HUES64 (cell line): ENCODE results near the gene PRKD1.

Experiments
- H3K27ac ChIP-seq: 2 replicates; pipeline ENCODE4 v1.7.0; 2013; ENCODE audit warnings: low read depth, low read length, inconsistent platforms
- H3K27me3 ChIP-seq: 2 replicates; pipeline ENCODE4 v1.6.1; 2013; ENCODE audit warnings: mild to moderate bottlenecking, low read length; ENCODE audit not compliant: insufficient read depth
- H3K36me3 ChIP-seq: 2 replicates; pipeline ENCODE4 v1.6.1; 2013; ENCODE audit warnings: mild to moderate bottlenecking, low read length; ENCODE audit not compliant: insufficient read depth
- H3K4me1 ChIP-seq: 2 replicates; pipeline ENCODE4 v1.6.1; 2013; ENCODE audit warnings: mild to moderate bottlenecking, low read length, moderate library complexity; ENCODE audit not compliant: insufficient read depth
- H3K4me3 ChIP-seq: 2 replicates; pipeline ENCODE4 v1.5.1; 2013; ENCODE audit warnings: mild to moderate bottlenecking, low read length, moderate library complexity
- H3K9ac ChIP-seq: 2 replicates; pipeline ENCODE4 v1.6.1; 2013; ENCODE audit warnings: mild to moderate bottlenecking, low read depth, low read length
- H3K9me3 ChIP-seq: 2 replicates; pipeline ENCODE4 v1.6.1; 2013; ENCODE audit warnings: low read depth, low read length; ENCODE audit not compliant: insufficient read depth
- WGBS: fragments of 150-250, 120-280 bp; methylation state at CpG from one replicate; pipeline ENCODE4 v1.1.7; 2013; ENCODE audit warnings: missing lambda C conversion rate; 5-methylcytosine and 5-hydroxymethylcytosine counted together

The PRKD1 gene

GRCh38 chr14:29900609-29901350, 26.9 kb downstream of the PRKD1 start:
- WGBS = 92% methylated on average over 4 of the region's 4 CpGs
- no peak overlapping the region for H3K27ac ChIP-seq
- no peak overlapping the region for H3K4me3 ChIP-seq
- H3K9me3 ChIP-seq = peaks cover 4% of the 10 kb centered on the region; the same call in 1 of the 2 replicates
- H3K4me1 ChIP-seq = no peaks in the 10 kb centered on the region
- H3K27me3 ChIP-seq = no peaks in the 10 kb centered on the region
- H3K36me3 ChIP-seq = no peaks in the 10 kb centered on the region
- H3K9ac ChIP-seq = no peak overlapping the region

- Histone ChIP-seq H3K4me1 (no peaks in the 10 kb centered on the region), H3K9me3 (peaks cover 4% of the 10 kb centered on the region; the same call in 1 of the 2 replicates), H3K36me3 (no peaks in the 10 kb centered on the region), H3K27me3 (no peaks in the 10 kb centered on the region), H3K9ac (no peak overlapping the region), H3K4me3 (no peak overlapping the region), H3K27ac (no peak overlapping the region)
- WGBS = 86% methylated on average over 1 of the region's 2 CpGs
Measured at GRCh38 chr14:29898470-29898869, 29.2 kb downstream of the PRKD1 start.

GRCh38 chr14:29897181-29897580, 30.5 kb downstream of the PRKD1 start:
- no peaks in the 10 kb centered on the region for H3K36me3 ChIP-seq
- WGBS = 100% methylated on average over 1 of the region's 1 CpG
- H3K27ac ChIP-seq = no peak overlapping the region
- H3K9me3 ChIP-seq = peaks cover 4% of the 10 kb centered on the region; the same call in 1 of the 2 replicates
- H3K4me1 ChIP-seq = no peaks in the 10 kb centered on the region
- H3K9ac ChIP-seq = no peak overlapping the region
- no peaks in the 10 kb centered on the region for H3K27me3 ChIP-seq
- no peak overlapping the region for H3K4me3 ChIP-seq

- Histone ChIP-seq H3K9ac (no peak overlapping the region), H3K4me3 (no peak overlapping the region), H3K27ac (no peak overlapping the region), H3K9me3 (peaks cover 4% of the 10 kb centered on the region; the same call in 1 of the 2 replicates), H3K36me3 (no peaks in the 10 kb centered on the region), H3K4me1 (no peaks in the 10 kb centered on the region), H3K27me3 (no peaks in the 10 kb centered on the region)
- WGBS = 94% methylated on average over 4 of the region's 4 CpGs
Measured at GRCh38 chr14:29896354-29896821, 31.3 kb downstream of the PRKD1 start.

GRCh38 chr14:29895591-29896083, 32.0 kb downstream of the PRKD1 start:
- H3K36me3 ChIP-seq = no peaks in the 10 kb centered on the region
- no peak overlapping the region for H3K9ac ChIP-seq
- no peak overlapping the region for H3K4me3 ChIP-seq
- H3K9me3 ChIP-seq = no peaks in the 10 kb centered on the region
- WGBS = 89% methylated on average over 6 of the region's 7 CpGs
- no peaks in the 10 kb centered on the region for H3K4me1 ChIP-seq
- H3K27ac ChIP-seq = no peak overlapping the region
- H3K27me3 ChIP-seq = no peaks in the 10 kb centered on the region

- Histone ChIP-seq H3K36me3 (no peaks in the 10 kb centered on the region), H3K27me3 (no peaks in the 10 kb centered on the region), H3K27ac (no peak overlapping the region), H3K9ac (no peak overlapping the region), H3K4me3 (no peak overlapping the region), H3K4me1 (no peaks in the 10 kb centered on the region), H3K9me3 (no peaks in the 10 kb centered on the region)
- 96% methylated on average over 3 of the region's 3 CpGs for WGBS
Measured at GRCh38 chr14:29893989-29894388, 33.7 kb downstream of the PRKD1 start.

GRCh38 chr14:29892327-29892726, 35.3 kb downstream of the PRKD1 start:
- H3K27me3 ChIP-seq = no peaks in the 10 kb centered on the region
- H3K27ac ChIP-seq = no peak overlapping the region
- H3K4me1 ChIP-seq = no peaks in the 10 kb centered on the region
- no peaks in the 10 kb centered on the region for H3K9me3 ChIP-seq
- H3K36me3 ChIP-seq = no peaks in the 10 kb centered on the region
- no peak overlapping the region for H3K4me3 ChIP-seq
- H3K9ac ChIP-seq = no peak overlapping the region

GRCh38 chr14:29885988-29886387, 41.7 kb downstream of the PRKD1 start:
- Histone ChIP-seq H3K27me3 (no peaks in the 10 kb centered on the region), H3K9me3 (no peaks in the 10 kb centered on the region), H3K27ac (no peak overlapping the region), H3K36me3 (no peaks in the 10 kb centered on the region), H3K4me3 (no peak overlapping the region), H3K4me1 (no peaks in the 10 kb centered on the region), H3K9ac (no peak overlapping the region)
- WGBS = 94% methylated on average over 5 of the region's 5 CpGs

- Histone ChIP-seq H3K4me3 (no peak overlapping the region), H3K27me3 (no peaks in the 10 kb centered on the region), H3K9me3 (no peaks in the 10 kb centered on the region), H3K36me3 (no peaks in the 10 kb centered on the region), H3K9ac (no peak overlapping the region), H3K4me1 (0 out of 2 replicates have a peak, but pooled peaks cover 2% of the 10 kb centered on the region), H3K27ac (no peak overlapping the region)
- 93% methylated on average over 3 of the region's 3 CpGs for WGBS
Measured at GRCh38 chr14:29868000-29868399, 59.6 kb downstream of the PRKD1 start.

- Histone ChIP-seq H3K27ac (no peak overlapping the region), H3K9me3 (no peaks in the 10 kb centered on the region), H3K9ac (no peak overlapping the region), H3K36me3 (no peaks in the 10 kb centered on the region), H3K4me3 (no peak overlapping the region), H3K27me3 (no peaks in the 10 kb centered on the region), H3K4me1 (0 out of 2 replicates have a peak, but pooled peaks cover 2% of the 10 kb centered on the region)
- WGBS = 88% methylated on average over 2 of the region's 2 CpGs
Measured at GRCh38 chr14:29865299-29865698, 62.3 kb downstream of the PRKD1 start.

- no peaks in the 10 kb centered on the region for H3K9me3 ChIP-seq
- no peak overlapping the region for H3K27ac ChIP-seq
- WGBS = 100% methylated on average over 1 of the region's 2 CpGs
- no peaks in the 10 kb centered on the region for H3K36me3 ChIP-seq
- H3K9ac ChIP-seq = no peak overlapping the region
- no peak overlapping the region for H3K4me3 ChIP-seq
- H3K4me1 ChIP-seq = 0 out of 2 replicates have a peak, but pooled peaks cover 2% of the 10 kb centered on the region
- H3K27me3 ChIP-seq = no peaks in the 10 kb centered on the region
Measured at GRCh38 chr14:29861996-29862395, 65.7 kb downstream of the PRKD1 start.
